ENCODE measurements around the gene ESRP2.

ESRP2 gene

DNA sequence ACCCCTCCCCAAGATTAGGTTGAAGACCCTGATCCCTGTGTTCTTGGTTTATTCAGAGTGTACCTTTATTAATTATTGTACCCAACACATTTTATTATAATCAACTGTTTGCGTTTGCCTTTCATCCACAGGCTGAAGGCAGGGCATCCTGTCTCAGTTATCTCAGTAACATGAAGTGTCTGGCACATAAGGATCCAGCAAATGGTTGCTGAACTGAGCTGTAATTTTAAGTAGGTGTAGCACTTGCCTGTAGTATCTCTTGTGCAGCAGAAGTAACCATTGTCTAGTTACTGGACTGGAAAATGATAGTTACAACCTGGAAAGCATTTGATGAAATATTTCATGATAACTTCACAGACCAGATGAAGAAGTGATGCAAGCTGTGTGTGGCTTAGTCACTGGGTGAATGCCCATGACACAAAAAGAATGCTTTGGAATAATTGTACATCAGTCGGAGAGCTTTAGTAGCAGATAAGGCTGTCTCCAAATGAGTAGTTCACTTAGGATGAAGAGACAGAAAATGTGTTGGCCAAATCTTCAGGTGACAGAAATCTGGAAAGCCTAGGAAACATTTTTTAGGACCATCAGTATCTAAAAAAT is 56.6 kb downstream of the ESRP2 start:
- TF ChIP-seq, protein P1, sequence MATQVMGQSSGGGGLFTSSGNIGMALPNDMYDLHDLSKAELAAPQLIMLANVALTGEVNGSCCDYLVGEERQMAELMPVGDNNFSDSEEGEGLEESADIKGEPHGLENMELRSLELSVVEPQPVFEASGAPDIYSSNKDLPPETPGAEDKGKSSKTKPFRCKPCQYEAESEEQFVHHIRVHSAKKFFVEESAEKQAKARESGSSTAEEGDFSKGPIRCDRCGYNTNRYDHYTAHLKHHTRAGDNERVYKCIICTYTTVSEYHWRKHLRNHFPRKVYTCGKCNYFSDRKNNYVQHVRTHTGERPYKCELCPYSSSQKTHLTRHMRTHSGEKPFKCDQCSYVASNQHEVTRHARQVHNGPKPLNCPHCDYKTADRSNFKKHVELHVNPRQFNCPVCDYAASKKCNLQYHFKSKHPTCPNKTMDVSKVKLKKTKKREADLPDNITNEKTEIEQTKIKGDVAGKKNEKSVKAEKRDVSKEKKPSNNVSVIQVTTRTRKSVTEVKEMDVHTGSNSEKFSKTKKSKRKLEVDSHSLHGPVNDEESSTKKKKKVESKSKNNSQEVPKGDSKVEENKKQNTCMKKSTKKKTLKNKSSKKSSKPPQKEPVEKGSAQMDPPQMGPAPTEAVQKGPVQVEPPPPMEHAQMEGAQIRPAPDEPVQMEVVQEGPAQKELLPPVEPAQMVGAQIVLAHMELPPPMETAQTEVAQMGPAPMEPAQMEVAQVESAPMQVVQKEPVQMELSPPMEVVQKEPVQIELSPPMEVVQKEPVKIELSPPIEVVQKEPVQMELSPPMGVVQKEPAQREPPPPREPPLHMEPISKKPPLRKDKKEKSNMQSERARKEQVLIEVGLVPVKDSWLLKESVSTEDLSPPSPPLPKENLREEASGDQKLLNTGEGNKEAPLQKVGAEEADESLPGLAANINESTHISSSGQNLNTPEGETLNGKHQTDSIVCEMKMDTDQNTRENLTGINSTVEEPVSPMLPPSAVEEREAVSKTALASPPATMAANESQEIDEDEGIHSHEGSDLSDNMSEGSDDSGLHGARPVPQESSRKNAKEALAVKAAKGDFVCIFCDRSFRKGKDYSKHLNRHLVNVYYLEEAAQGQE (IDR thresholded peaks at IDR 0.05; ENCODE audit: insufficient read depth in 1 of 2, low read depth in 2 of 2, low read length in 2 of 2), result no peak
- TF ChIP-seq SIN3A (IDR thresholded peaks at IDR 0.05; ENCODE audit: borderline replicate concordance, insufficient read depth, low read length) (no peak), FOXP2 (optimal IDR thresholded peaks at IDR 0.05; ENCODE audit: borderline replicate concordance, extremely low read depth, extremely low read length, insufficient read depth) (no peak), TAF1 (IDR thresholded peaks at IDR 0.05; ENCODE audit: borderline replicate concordance, insufficient read depth, low read length) (no peak), POLR2AphosphoS5 (IDR thresholded peaks at IDR 0.05; ENCODE audit: low read depth, low read length) (no peak)

Data from PFSK-1 (cell line).